Liver (tissue), 9 donors: ENCODE results near the gene ATP2B3. TPM values are rescaled to one million over a fixed set of nuclear protein-coding genes. Genes with fewer than 3 reads are reported as not detected.

Experiments
- DNase-seq: peaks from one replicate; pipeline ENCODE4 v3.0.0-alpha.2; 2017; ENCODE audit warnings: low spot score
- H3K27ac ChIP-seq, 2 donors: one replicate each; pipeline ENCODE4 v1.7.0; 2013; ENCODE audit warnings: inconsistent platforms in 2 of 2, low read length in 2 of 2, control low read depth in 1 of 2, low read depth in 1 of 2, mild to moderate bottlenecking in 1 of 2
- H3K27me3 ChIP-seq, 4 donors: one replicate each; pipeline versions ENCODE4 v1.6.1 to v1.7.0; 2013; ENCODE audit warnings: low read length in 3 of 4, inconsistent platforms in 1 of 4, mild to moderate bottlenecking in 1 of 4, moderate library complexity in 1 of 4; ENCODE audit not compliant: control insufficient read depth in 4 of 4, insufficient read depth in 4 of 4
- H3K36me3 ChIP-seq, 4 donors: one replicate each; pipeline versions ENCODE4 v1.6.1 to v1.7.0; 2013; ENCODE audit warnings: low read length in 3 of 4, mild to moderate bottlenecking in 3 of 4, low read depth in 1 of 4, moderate library complexity in 1 of 4; ENCODE audit not compliant: control insufficient read depth in 4 of 4, insufficient read depth in 3 of 4
- H3K4me1 ChIP-seq, 4 donors: one replicate each; pipeline versions ENCODE4 v1.6.1 to v1.7.0; 2013; ENCODE audit warnings: low read length in 3 of 4, mild to moderate bottlenecking in 3 of 4, moderate library complexity in 1 of 4; ENCODE audit not compliant: control insufficient read depth in 4 of 4, insufficient read depth in 4 of 4
- H3K4me3 ChIP-seq, 3 donors: one replicate each; pipeline versions ENCODE4 v1.6.1 to v1.7.0; 2013; ENCODE audit warnings: low read length in 3 of 3, control low read depth in 1 of 3, low read depth in 1 of 3, mild to moderate bottlenecking in 1 of 3
- H3K9ac ChIP-seq, 2 donors: one replicate each; pipeline ENCODE4 v1.7.0; 2013; ENCODE audit warnings: low read length in 2 of 2, mild to moderate bottlenecking in 2 of 2, moderate library complexity in 2 of 2, control low read depth in 1 of 2, low read depth in 1 of 2
- H3K9me3 ChIP-seq, 4 donors: one replicate each; pipeline versions ENCODE4 v1.6.1 to v1.7.0; 2013; ENCODE audit warnings: low read length in 3 of 4; ENCODE audit not compliant: control insufficient read depth in 4 of 4
- CTCF ChIP-seq: fragments of 150-350 bp; IDR thresholded peaks from 2 replicates; pipeline ENCODE4 v1.5.1; 2017; ENCODE audit warnings: improper control_type of control experiment, low read depth, low read length; ENCODE audit not compliant: missing input control
- EGR1 ChIP-seq, 2 donors: IDR thresholded peaks; 2 replicates each; pipeline ENCODE4 v1.6.1; 2016 to 2018; ENCODE audit warnings: antibody characterized with exemption in 2 of 2, low read depth in 2 of 2
- FOXA1 ChIP-seq: IDR thresholded peaks from 2 replicates; pipeline ENCODE4 v1.6.1; 2016; ENCODE audit warnings: antibody characterized with exemption
- FOXA2 ChIP-seq: IDR thresholded peaks from 2 replicates; pipeline ENCODE4 v1.6.1; 2016; ENCODE audit warnings: antibody characterized with exemption
- HNF4A ChIP-seq, 2 donors: conservative IDR thresholded peaks; 2 replicates each; pipeline ENCODE4 v1.6.1; 2016; ENCODE audit warnings: antibody characterized with exemption in 2 of 2, mild to moderate bottlenecking in 2 of 2
- HNF4G ChIP-seq: IDR thresholded peaks from 2 replicates; pipeline ENCODE4 v1.6.1; 2016; ENCODE audit warnings: antibody characterized with exemption
- JUND ChIP-seq, 2 donors: IDR thresholded peaks; 2 replicates each; pipeline ENCODE4 v1.6.1; 2016; ENCODE audit warnings: antibody characterized with exemption in 2 of 2
- MAX ChIP-seq: IDR thresholded peaks from 2 replicates; pipeline ENCODE4 v1.6.1; 2016; ENCODE audit warnings: antibody characterized with exemption
- NR2F2 ChIP-seq: IDR thresholded peaks from 2 replicates; pipeline ENCODE4 v1.6.1; 2016; ENCODE audit warnings: antibody characterized with exemption
- REST ChIP-seq: IDR thresholded peaks from 2 replicates; pipeline ENCODE4 v1.6.1; 2016; ENCODE audit warnings: antibody characterized with exemption, mild to moderate bottlenecking
- RXRA ChIP-seq, 2 donors: IDR thresholded peaks; 2 replicates each; pipeline ENCODE4 v1.6.1; 2017 to 2018; ENCODE audit warnings: antibody characterized with exemption in 2 of 2, mild to moderate bottlenecking in 1 of 2
- SP1 ChIP-seq: IDR thresholded peaks from 2 replicates; pipeline ENCODE4 v1.6.1; 2018; ENCODE audit warnings: antibody characterized with exemption, mild to moderate bottlenecking
- TAF1 ChIP-seq: conservative IDR thresholded peaks from 2 replicates; pipeline ENCODE4 v1.6.1; 2016; ENCODE audit warnings: antibody characterized with exemption, mild to moderate bottlenecking
- YY1 ChIP-seq: IDR thresholded peaks from 2 replicates; pipeline ENCODE4 v1.6.1; 2016; ENCODE audit warnings: antibody characterized with exemption, mild to moderate bottlenecking
- WGBS: extraction: QIAGEN DNeasy Blood & Tissue Kit; methylation state at CpG from one replicate; pipeline ENCODE4 v1.1.7; 2013; 5-methylcytosine and 5-hydroxymethylcytosine counted together
- polyA plus RNA-seq, 2 donors: library from polyadenylated mRNA; stranded (reverse) in 1 of 2; unstranded in 1 of 2; fragments of 200-250 nt in 1 of 2; fragments of >200 nt in 1 of 2; fragmentation: Nextera tagmentation in 1 of 2; extraction: Ambion mirVana in 1 of 2; gene quantifications; one replicate each; pipeline versions ENCODE4 v1.2.1 to v1.2.3, GENCODE V29; 2013 to 2015
- total RNA-seq, 2 donors: library from RNA; depleted of rRNA; stranded (reverse); fragments of >200 nt; gene quantifications; one replicate each; pipeline ENCODE4 v1.2.3, GENCODE V29; 2014
- donor health status: healthy.
- donor health status: healthy.
- donor health status: healthy.
- donor health status: healthy.
- donor health status: healthy.

Gene ATP2B3
- total RNA-seq (not detected), polyA plus RNA-seq (not detected)

GRCh38 chrX:153517423-153517822, at the start of gene ATP2B3:
Gene ATP2B3 (plus strand): TSS chrX:153517642. CDS start chrX:153536248, 18,606 bp downstream.
- TF ChIP-seq SP1 (no peak), TAF1 (no peak), FOXA1 (no peak), REST (no peak), FOXA2 (no peak), RXRA (IDR thresholded peaks at IDR 0.05) (no peak), YY1 (no peak), EGR1 (IDR thresholded peaks at IDR 0.05; ENCODE audit: low read depth in 2 of 2) (no peak), HNF4G (no peak), NR2F2 (no peak), HNF4A (conservative IDR thresholded peaks at IDR 0.05) (no peak)
- no peaks in the 10 kb centered on the region for H3K36me3 ChIP-seq
- peaks cover 0 to 10% (median 0%) of the 10 kb centered on the region in 4 donors for H3K27me3 ChIP-seq
- no peak within 1 kb of the TSS for H3K9ac ChIP-seq
- H3K4me3 ChIP-seq: no peak within 1 kb of the TSS
- 2% methylated on average over 49 of the region's 50 CpGs for WGBS
- H3K9me3 ChIP-seq: no peaks in the 10 kb centered on the region
- peaks cover 0 to 5% (median 0%) of the 10 kb centered on the region in 4 donors for H3K4me1 ChIP-seq
- no peak for DNase-seq
- no peak within 1 kb of the TSS for H3K27ac ChIP-seq

GRCh38 chrX:153468008-153468580, 49.3 kb upstream of the ATP2B3 start:
- H3K4me1 ChIP-seq: peaks cover 0 to 15% (median 5%) of the 10 kb centered on the region in 4 donors
- no peak overlapping the region for H3K9ac ChIP-seq
- no peak overlapping the region for H3K27ac ChIP-seq
- no peaks in the 10 kb centered on the region for H3K27me3 ChIP-seq
- 98% methylated on average over 12 of the region's 12 CpGs for WGBS
- no peak for DNase-seq
- H3K9me3 ChIP-seq: no peaks in the 10 kb centered on the region
- no peak for TF ChIP-seq CTCF
- no peak for TF ChIP-seq HNF4A (conservative IDR thresholded peaks at IDR 0.05)
- TF ChIP-seq EGR1 (IDR thresholded peaks at IDR 0.05; ENCODE audit: low read depth in 2 of 2): no peak
- TF ChIP-seq MAX: no peak
- no peak for TF ChIP-seq NR2F2
- TF ChIP-seq REST: no peak
- TF ChIP-seq JUND (IDR thresholded peaks at IDR 0.05): no peak
- peaks cover 0 to 3% (median 1%) of the 10 kb centered on the region in 4 donors for H3K36me3 ChIP-seq
- H3K4me3 ChIP-seq: no peak overlapping the region
